Measurements from ENCODE around the gene PYHIN1.

Gene PYHIN1

DNA sequence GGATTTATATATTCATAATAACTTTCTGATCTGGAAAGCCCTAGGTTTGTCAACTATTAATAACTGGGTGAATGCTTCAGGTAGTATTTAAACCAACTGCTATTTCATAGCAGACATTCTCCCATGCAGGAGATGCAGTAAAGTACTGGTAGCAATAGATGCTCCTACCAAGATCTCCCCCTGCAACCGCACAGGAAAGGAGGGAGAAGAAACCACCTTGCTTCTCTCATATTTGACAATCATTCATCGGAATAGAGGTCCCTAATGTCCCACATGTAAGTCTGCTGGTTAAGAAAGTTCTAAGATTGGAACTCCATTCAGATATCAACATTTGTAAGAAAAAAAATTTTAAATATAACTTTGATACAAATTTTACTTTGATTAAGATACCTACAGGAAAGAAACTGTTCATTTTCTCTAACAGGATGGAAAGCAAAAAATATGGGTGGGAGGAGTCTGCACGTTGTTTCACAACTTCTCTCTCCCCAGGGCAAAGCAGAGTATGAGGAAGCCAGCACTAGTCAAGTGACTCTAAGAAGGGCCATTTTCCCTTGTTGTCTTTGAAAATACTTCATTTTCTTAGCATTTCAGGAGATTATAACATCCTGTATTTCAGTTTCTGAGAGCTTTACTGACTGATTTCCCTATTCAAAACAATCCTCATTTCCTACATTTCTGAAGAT is at the start of gene PYHIN1:
Gene PYHIN1 (plus strand): TSS at position 498 of the 683 bp plus-strand sequence. CDS start 5,359 bp downstream, outside the sequence.
- no peak for DNase-seq (ENCODE audit: low read depth, low spot score)

DNA sequence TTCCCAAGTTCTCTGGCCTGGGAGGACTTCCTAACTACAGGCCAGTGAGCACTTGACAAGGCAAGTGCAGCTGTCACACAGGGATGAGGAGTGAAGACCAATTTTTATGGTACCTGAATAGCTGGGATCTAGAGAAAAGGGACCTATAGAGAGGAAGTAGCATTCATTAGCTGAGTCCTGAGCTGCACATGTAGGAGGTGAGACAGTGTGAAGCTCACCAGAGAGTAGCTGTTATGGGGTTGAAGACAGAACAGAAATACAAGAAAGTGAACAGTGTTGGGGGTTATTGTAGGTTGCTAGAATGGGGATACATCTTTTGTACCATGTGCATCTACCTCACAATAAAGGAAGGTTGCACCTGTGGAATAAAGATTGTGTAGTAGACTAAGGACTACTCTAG is 37.7 kb upstream of the PYHIN1 start:
- no peak for DNase-seq (ENCODE audit: low read depth, low spot score)

- DNase-seq (ENCODE audit: low read depth, low spot score), result no peak
Measured at GRCh38 chr1:158898722-158899121, 32.6 kb upstream of the PYHIN1 start.

GRCh38 chr1:158901623-158902022 is 29.7 kb upstream of the PYHIN1 start:
- DNase-seq (ENCODE audit: low read depth, low spot score), result no peak

- no peak for DNase-seq (ENCODE audit: low read depth, low spot score)
Measured at GRCh38 chr1:158916085-158916484, 15.3 kb upstream of the PYHIN1 start.

DNA sequence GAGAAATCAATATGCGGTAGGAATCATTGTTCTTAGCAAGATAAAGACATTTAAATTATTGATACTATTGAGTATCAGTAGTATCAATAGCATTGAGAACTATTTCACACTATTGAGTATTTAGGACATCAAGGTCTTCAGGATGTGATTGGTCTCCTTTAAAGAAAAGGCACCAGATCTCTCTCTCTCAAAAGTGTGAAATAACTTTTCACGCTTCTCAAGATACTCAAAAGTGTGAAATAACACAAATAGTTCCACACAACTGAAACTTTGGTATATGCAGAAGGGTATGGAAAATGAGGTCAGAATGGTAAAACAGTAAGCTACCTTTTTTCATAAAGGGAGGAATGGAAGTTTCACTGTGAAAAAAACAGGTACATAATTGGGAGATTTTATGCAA is 6.7 kb upstream of the PYHIN1 start:
- no peak for DNase-seq (ENCODE audit: low read depth, low spot score)

DNA sequence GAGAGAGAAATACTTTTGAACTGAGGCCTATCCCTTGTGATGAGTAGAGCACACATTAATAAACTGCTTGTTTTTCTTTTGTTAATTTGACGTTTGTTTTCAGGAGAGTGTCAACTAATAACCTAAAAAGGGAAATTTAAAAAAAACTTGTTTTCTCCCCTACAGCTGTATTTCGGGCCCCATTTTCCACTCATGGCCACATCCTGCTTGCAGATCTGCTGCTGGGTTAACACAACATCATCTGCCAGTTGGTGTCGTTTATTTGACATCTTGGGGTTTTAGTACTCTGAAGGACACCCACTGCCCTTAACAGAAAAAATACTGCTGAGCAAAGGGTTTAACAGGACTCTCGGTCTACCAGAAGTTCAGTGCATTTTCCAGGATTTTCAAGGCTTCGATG is 848 bp upstream of the PYHIN1 start:
- DNase-seq (ENCODE audit: low read depth, low spot score), result no peak

DNA sequence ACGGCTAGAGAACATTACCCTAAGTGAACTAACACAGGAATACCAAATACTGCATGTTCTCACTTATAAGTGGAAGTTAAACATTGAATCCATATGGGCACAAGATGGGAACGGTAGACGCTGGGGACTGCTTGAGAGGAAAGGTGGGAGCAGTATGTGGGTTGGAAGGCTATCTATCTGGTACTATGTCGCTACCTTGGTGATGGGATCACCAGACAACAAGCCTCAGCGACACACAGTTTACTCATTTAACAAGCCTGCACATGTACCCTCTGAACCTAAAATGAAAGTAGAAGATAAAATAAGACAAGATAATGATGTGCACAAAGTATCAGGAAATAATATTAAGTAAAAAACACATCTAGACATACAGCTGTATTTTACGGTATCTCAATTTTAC is 819 bp downstream of the PYHIN1 start:
- no peak for DNase-seq (ENCODE audit: low read depth, low spot score)

DNA sequence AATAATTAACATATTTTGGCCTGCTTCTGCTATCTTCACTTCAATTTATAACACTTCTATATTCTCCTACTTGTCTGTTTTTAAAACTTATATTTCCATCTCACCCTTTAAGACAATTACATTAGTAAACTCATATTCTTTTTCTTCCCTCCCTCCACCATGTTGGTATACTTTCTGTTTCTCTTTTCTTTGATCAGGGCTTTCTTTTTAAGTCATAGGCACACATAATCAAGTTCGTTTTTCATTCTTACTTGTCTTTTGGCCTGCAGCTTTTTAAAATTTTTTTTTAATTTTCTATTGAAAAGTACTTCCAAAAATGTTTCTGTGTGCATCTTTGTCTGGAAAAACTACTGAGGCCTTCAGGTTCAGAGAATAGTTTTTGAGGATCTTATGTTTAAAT is 2.3 kb downstream of the PYHIN1 start:
- DNase-seq (ENCODE audit: low read depth, low spot score), result no peak

DNA sequence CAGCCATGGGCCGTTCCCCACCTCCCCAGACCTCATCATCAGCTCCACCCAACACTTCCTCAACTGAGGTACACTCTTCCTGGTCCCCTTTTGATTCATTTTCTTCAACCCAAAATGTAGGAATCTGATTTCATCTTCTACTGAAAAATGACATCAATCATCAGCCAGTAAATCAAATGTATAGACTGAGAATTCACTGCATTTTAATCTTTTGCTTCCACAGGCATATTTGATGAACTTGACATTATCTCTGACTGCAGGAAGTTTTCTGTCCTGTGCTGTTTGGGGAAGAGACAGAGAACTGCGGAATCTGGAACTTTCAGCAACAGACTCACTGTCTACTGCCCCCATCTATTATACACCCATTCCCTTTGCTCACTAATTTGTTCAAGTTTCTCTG is 7.8 kb downstream of the PYHIN1 start:
- DNase-seq (ENCODE audit: low read depth, low spot score), result no peak

- DNase-seq (ENCODE audit: low read depth, low spot score), result no peak
Measured at GRCh38 chr1:158941317-158941716, 10.0 kb downstream of the PYHIN1 start.

DNA sequence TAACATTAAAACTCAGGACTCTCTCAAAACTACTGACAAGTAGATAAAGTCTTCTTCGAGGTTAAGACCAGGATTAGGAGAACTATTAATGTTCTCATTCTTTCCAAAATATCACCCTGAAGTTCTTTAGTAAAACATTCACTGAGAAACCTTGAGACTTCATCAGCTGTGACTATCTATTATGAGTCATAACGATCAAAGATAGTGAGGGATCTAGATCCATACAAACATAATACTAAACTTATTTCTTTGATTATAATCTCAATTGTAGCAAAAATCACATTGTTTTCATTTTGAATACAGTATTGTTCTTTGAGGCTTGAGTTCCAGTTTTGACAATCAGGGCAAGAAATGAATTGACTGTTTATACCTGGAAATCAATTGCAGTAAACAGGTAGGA is 11.1 kb downstream of the PYHIN1 start:
- no peak for DNase-seq (ENCODE audit: low read depth, low spot score)

- DNase-seq (ENCODE audit: low read depth, low spot score), result no peak
Measured at GRCh38 chr1:158943059-158943458, 11.7 kb downstream of the PYHIN1 start.

DNA sequence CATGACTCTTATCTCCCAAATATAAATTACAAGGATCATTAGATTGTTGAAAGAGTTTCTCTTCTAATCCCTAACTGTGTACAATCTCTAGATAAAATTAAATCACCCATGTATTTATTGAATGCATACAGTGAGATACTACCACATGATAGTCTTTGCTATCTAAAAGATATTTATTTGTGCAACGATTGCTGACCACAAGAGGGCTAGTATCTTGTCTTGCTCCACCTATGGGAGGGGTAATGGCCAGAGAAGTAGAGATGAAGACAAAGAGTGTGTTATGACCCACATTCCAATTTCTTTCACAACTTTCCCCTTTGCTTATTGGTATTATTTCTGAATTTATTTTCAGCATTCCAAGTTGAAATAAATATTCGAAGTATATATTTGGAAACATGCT is 13.7 kb downstream of the PYHIN1 start:
- no peak for DNase-seq (ENCODE audit: low read depth, low spot score)

DNA sequence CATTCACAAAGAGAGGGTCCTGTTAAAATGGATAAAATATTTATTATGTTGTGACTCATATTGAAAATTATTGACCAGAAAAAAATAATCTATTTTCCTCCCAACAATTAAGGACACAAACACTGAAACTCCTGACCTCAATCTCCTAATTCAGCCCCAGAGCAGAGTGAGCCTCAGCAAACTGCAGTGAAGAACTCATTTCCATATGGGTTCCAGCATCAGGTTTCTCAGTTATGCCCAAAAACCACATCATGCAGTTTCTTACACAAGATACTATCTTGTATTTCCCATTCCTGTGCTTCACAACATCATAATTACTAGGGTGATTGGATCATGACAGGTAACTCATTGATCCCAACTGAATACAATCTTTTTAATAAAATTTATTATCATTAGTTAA is 15.4 kb downstream of the PYHIN1 start:
- DNase-seq (ENCODE audit: low read depth, low spot score), result no peak

DNA sequence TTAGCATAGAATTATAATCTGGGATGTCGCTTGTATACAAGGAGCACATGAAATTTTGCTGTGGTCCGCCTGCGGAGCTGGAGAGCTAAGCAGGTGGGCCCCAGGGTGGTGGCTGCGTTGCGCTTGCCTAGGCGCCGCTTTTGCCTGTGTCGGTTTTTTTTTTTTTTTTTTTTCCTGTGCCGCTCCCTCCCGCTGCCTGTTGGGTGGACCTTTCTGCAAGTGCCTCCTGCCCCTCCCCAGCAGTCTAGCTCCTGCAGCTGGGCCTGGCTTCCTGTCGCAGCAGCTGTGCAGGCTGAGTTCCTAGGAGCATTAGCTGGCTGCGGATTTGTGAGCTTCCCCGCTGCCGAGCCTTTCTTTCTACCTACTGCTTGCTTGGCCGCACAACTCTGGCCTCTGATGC is 20.6 kb downstream of the PYHIN1 start:
- DNase-seq (ENCODE audit: low read depth, low spot score), result no peak

- DNase-seq (ENCODE audit: low read depth, low spot score), result no peak
Measured at GRCh38 chr1:158952416-158952815, 21.1 kb downstream of the PYHIN1 start.

GRCh38 chr1:158961178-158961577 is 29.8 kb downstream of the PYHIN1 start:
- no peak for DNase-seq (ENCODE audit: low read depth, low spot score)

- DNase-seq (ENCODE audit: low read depth, low spot score), result no peak
Measured at GRCh38 chr1:158962983-158963382, 31.6 kb downstream of the PYHIN1 start.

DNA sequence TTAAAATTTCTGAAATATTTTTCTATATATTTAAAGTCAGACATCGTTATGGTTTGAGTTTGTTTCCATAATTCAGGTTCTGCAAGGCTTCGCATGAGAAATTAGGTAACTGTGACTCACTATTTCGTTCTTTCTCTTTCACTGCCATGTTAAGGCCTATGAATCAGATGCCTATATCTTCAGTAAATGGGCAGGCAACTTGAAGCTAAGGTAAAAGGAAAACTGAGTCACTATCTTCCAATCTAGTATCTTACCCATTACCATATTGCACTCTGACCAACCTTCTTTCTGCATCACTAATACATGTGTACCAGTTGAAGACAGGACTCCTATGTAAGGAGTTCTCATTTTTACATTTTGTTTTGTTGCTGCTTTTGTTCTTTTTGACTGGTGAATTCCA is 37.8 kb downstream of the PYHIN1 start:
- no peak for DNase-seq (ENCODE audit: low read depth, low spot score)

DNA sequence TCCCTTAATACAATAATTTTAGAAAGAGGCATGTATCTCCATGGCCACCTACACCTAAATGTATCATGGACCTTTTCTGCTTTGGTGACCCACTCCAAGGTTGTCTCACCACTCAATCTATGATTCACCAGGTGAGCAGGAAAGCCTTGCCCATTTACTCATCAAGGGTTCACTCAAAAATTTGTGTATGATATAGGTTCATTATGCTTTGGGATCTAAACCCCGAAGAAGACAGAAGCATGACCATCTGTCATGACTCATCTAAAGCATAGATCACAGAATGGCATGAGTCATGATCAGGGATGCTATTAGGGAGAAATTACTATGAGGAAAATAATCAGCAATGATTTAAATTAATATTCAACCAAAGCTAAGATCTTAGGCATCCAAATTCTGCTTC is 38.5 kb downstream of the PYHIN1 start:
- DNase-seq (ENCODE audit: low read depth, low spot score), result no peak

GRCh38 chr1:158972841-158973240 is 41.5 kb downstream of the PYHIN1 start:
- no peak for DNase-seq (ENCODE audit: low read depth, low spot score)

DNA sequence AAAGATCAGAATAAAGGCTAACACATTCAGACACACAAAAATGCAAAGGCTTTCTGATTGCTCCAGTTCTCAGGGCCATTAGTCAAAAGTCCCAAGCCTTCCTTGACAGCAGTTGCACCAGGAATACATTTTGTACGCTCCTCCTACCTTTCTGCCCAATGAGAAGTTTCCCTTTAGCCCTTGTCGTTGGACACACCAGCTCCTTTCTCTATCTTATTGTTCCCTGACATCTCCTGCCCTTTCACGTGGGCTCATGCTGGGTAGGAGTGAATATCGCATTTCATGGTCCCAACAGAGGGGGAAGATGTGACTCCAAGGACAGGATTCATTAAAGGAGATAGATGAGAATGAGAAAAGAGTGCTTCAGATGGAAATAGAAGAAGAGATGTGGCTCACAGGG is 44.9 kb downstream of the PYHIN1 start:
- no peak for DNase-seq (ENCODE audit: low read depth, low spot score)

DNA sequence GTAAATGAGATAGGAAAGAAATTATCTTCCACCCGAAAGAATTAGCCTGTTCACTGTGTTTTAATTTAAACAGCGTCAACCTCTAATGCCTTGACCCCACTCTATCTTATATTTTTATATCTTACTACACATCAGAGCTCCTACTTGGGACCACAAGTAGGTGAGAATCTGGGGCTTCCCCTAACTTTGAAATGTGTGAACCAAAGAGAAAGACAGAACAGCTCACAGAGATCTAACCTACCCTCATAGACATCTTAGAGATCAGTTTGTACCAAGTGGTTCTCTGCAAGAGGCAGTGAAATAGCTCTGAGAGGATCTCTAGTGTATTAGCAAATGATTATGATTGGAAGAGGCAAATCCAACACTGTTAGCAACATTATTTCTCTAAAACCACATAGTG is 47.4 kb downstream of the PYHIN1 start:
- no peak for DNase-seq (ENCODE audit: low read depth, low spot score)
